ENCODE data around the gene SLC25A40. TPM values are rescaled to one million over a fixed set of nuclear protein-coding genes. Genes with fewer than 3 reads are reported as not detected.
"Not testable (repeated sequence)": the region's sequence is repeated elsewhere in the genome, so short reads cannot be mapped to it uniquely, and the experiment has no call there.

Gene SLC25A40, protein sequence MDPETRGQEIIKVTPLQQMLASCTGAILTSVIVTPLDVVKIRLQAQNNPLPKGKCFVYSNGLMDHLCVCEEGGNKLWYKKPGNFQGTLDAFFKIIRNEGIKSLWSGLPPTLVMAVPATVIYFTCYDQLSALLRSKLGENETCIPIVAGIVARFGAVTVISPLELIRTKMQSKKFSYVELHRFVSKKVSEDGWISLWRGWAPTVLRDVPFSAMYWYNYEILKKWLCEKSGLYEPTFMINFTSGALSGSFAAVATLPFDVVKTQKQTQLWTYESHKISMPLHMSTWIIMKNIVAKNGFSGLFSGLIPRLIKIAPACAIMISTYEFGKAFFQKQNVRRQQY
- total RNA-seq = 10 to 100 TPM in 3 of 4 donors, 1 to 10 TPM in 1; 3.2 to 90.2 (median 27.1) TPM

DNA sequence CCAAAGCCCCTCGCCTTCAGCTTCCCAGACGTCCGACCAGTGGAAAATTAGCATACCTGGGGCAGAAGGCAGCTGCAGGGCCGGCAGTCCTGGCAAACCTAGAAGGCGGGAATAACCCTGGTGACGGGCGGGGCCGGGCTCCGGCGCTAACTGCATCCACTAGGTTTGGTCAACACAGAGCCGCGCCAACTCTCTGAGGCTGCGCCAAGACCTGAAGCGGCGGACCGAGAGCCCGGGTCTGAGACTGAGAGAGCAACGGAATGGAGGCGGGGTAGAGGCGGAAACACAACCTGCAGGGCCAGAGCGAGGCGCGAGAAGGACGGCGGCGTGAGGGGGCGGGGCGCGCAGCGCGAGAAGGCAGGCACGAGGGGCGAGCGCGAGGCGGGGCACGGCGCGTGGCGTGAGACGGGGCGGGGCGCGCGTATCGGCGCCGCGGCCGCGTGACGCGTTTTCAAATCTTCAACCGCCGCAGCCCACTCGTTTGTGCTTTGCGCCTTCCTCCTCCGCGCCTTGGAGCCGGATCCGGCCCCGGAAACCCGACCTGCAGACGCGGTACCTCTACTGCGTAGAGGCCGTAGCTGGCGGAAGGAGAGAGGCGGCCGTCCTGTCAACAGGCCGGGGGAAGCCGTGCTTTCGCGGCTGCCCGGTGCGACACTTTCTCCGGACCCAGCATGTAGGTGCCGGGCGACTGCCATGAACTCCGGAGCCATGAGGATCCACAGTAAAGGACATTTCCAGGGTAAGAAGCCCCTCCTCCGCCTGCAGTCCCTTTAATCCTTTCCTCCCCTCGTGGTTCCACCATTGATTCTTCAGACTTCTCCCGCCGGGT lies at the start of gene SLC25A40, which contains the start of gene DBF4:
Gene SLC25A40 (minus strand): TSS at position 321 of the 829 bp plus-strand sequence. CDS start 17,633 bp downstream, outside the sequence.
Gene DBF4 (plus strand): TSS at position 454 of the 829 bp plus-strand sequence. CDS start 240 bp downstream, at position 694.
- H3K4me1 ChIP-seq = peaks cover 0 to 4% of the 10 kb centered on the region in 2 donors
- peak within 1 kb of the TSS; percentile 88 to 92 for H3K27ac ChIP-seq
- intact Hi-C loops (cut with DNase I; ENCODE audit: low total_unique reads) = no loop called here
- no peaks in the 10 kb centered on the region for H3K36me3 ChIP-seq
- TF ChIP-seq, protein P1, sequence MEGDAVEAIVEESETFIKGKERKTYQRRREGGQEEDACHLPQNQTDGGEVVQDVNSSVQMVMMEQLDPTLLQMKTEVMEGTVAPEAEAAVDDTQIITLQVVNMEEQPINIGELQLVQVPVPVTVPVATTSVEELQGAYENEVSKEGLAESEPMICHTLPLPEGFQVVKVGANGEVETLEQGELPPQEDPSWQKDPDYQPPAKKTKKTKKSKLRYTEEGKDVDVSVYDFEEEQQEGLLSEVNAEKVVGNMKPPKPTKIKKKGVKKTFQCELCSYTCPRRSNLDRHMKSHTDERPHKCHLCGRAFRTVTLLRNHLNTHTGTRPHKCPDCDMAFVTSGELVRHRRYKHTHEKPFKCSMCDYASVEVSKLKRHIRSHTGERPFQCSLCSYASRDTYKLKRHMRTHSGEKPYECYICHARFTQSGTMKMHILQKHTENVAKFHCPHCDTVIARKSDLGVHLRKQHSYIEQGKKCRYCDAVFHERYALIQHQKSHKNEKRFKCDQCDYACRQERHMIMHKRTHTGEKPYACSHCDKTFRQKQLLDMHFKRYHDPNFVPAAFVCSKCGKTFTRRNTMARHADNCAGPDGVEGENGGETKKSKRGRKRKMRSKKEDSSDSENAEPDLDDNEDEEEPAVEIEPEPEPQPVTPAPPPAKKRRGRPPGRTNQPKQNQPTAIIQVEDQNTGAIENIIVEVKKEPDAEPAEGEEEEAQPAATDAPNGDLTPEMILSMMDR (IDR thresholded peaks at IDR 0.05) = no peak
- peak; percentile 45 to 81 for TF ChIP-seq POLR2A (IDR thresholded peaks at IDR 0.05)
- peak; percentile 93 to 95 for DNase-seq
- H3K27me3 ChIP-seq = no peaks in the 10 kb centered on the region
- H3K9me3 ChIP-seq = peaks cover 0 to 6% of the 10 kb centered on the region in 2 donors
- peak within 1 kb of the TSS; percentile 59 to 82 for H3K4me3 ChIP-seq

GRCh38 chr7:87922759-87923395 lies 46.7 kb upstream of the SLC25A40 start:
- H3K4me3 ChIP-seq; H3K27ac ChIP-seq; DNase-seq; H3K36me3 ChIP-seq; intact Hi-C loops (cut with DNase I; ENCODE audit: low total_unique reads); H3K9me3 ChIP-seq; H3K4me1 ChIP-seq; H3K27me3 ChIP-seq: not testable (repeated sequence)

- no peaks in the 10 kb centered on the region for H3K9me3 ChIP-seq
- H3K27ac ChIP-seq = no peak overlapping the region
- no peaks in the 10 kb centered on the region for H3K27me3 ChIP-seq
- no peaks in the 10 kb centered on the region for H3K4me1 ChIP-seq
- no peak overlapping the region for H3K4me3 ChIP-seq
- H3K36me3 ChIP-seq = no peaks in the 10 kb centered on the region
- no peak for DNase-seq
- intact Hi-C loops (cut with DNase I; ENCODE audit: low total_unique reads) = no loop called here
- TF ChIP-seq POLR2A (IDR thresholded peaks at IDR 0.05) = no peak
- TF ChIP-seq, protein P1 (IDR thresholded peaks at IDR 0.05) = no peak
Observed at GRCh38 chr7:87920578-87920977, 44.4 kb upstream of the SLC25A40 start.

GRCh38 chr7:87919875-87920274 lies 43.7 kb upstream of the SLC25A40 start:
- intact Hi-C loops (cut with DNase I; ENCODE audit: low total_unique reads) = no loop called here
- no peak for TF ChIP-seq POLR2A (IDR thresholded peaks at IDR 0.05)
- TF ChIP-seq, protein P1 (IDR thresholded peaks at IDR 0.05) = no peak
- H3K27me3 ChIP-seq = no peaks in the 10 kb centered on the region
- H3K4me3 ChIP-seq = no peak overlapping the region
- no peaks in the 10 kb centered on the region for H3K9me3 ChIP-seq
- no peaks in the 10 kb centered on the region for H3K4me1 ChIP-seq
- no peak overlapping the region for H3K27ac ChIP-seq
- H3K36me3 ChIP-seq = no peaks in the 10 kb centered on the region
- no peak for DNase-seq

DNA sequence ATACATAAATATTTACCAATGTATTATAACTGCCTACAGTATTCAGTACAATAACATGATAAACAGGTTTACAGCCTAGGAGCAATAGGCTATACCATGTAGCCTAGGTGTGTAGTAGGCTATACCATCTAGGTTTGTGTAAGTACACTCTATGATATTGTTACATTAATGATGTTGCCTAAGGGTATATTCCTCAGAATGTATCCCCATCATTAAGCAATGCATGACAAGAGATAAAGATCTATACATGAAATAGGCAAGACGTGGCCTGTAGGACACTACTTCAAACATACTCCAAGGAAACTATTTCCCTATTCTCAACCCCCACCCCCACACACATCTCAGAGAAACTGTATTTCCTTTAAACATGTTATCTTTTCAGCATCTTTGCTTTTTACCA lies 42.6 kb upstream of the SLC25A40 start:
- intact Hi-C loops (cut with DNase I; ENCODE audit: low total_unique reads) = no loop called here

More for the DNA sequence above, 42.6 kb upstream of the SLC25A40 start:
- DNase-seq = no peak
- Histone ChIP-seq H3K27ac (no peak overlapping the region), H3K4me1 (no peaks in the 10 kb centered on the region), H3K9me3 (no peaks in the 10 kb centered on the region), H3K4me3 (no peak overlapping the region), H3K36me3 (no peaks in the 10 kb centered on the region), H3K27me3 (no peaks in the 10 kb centered on the region)
- TF ChIP-seq, protein P1 (IDR thresholded peaks at IDR 0.05) = no peak
- no peak for TF ChIP-seq POLR2A (IDR thresholded peaks at IDR 0.05)

All from uterus (tissue), 4 donors.